ENCODE results near the gene GRID2. TPM values are rescaled to one million over a fixed set of nuclear protein-coding genes. Genes with fewer than 3 reads are reported as not detected.
A peak's percentile ranks its signal among the peaks of the same experiment; 100 is the strongest.

GRID2 gene
- total RNA-seq, 1 donor = not detected

DNA sequence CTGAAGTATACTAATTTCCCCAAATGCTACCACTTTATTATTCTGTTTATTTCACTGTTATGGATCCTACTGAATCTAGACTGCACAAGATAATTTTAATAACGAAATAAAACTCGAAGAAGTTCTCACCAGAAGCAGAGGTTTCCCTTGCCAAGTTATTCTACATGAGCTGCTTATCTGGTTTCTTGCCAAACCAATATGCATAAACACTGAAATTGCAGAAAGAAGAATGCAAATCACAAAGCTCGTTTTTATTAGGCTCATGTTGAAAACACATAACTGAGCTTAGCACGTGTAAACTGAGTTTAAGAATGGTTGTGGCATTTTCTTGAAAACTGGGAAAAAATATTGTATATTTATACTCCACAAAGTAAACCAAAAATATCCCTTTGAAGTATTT, 35.9 kb downstream of the GRID2 start:
- H3K27me3 ChIP-seq (ENCODE audit: insufficient read depth, low read length) = no peaks in the 10 kb centered on the region
- TF ChIP-seq, protein P1, sequence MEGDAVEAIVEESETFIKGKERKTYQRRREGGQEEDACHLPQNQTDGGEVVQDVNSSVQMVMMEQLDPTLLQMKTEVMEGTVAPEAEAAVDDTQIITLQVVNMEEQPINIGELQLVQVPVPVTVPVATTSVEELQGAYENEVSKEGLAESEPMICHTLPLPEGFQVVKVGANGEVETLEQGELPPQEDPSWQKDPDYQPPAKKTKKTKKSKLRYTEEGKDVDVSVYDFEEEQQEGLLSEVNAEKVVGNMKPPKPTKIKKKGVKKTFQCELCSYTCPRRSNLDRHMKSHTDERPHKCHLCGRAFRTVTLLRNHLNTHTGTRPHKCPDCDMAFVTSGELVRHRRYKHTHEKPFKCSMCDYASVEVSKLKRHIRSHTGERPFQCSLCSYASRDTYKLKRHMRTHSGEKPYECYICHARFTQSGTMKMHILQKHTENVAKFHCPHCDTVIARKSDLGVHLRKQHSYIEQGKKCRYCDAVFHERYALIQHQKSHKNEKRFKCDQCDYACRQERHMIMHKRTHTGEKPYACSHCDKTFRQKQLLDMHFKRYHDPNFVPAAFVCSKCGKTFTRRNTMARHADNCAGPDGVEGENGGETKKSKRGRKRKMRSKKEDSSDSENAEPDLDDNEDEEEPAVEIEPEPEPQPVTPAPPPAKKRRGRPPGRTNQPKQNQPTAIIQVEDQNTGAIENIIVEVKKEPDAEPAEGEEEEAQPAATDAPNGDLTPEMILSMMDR (IDR thresholded peaks at IDR 0.05; ENCODE audit: extremely low read depth, low read depth, low read length) = no peak
- DNase-seq (ENCODE audit: insufficient read length, low spot score, missing footprints) = no peak
- H2AFZ ChIP-seq (ENCODE audit: low read length) = no peak overlapping the region
- H3K79me2 ChIP-seq (ENCODE audit: insufficient read depth, low read length) = no peaks in the 10 kb centered on the region
- H3K27ac ChIP-seq (ENCODE audit: low read depth, low read length) = no peak overlapping the region
- H3K4me1 ChIP-seq (ENCODE audit: insufficient read depth, low read length) = no peaks in the 10 kb centered on the region
- no peaks in the 10 kb centered on the region for H4K20me1 ChIP-seq (ENCODE audit: insufficient read depth, low read length)
- H3K36me3 ChIP-seq (ENCODE audit: insufficient read depth, low read length) = no peaks in the 10 kb centered on the region
- no peak overlapping the region for H3K4me3 ChIP-seq (ENCODE audit: insufficient read depth, low read length)
- no peaks in the 10 kb centered on the region for H3K9me3 ChIP-seq (ENCODE audit: low read depth, low read length)
- H3K4me2 ChIP-seq (ENCODE audit: insufficient read depth, low read length) = no peak overlapping the region

DNA sequence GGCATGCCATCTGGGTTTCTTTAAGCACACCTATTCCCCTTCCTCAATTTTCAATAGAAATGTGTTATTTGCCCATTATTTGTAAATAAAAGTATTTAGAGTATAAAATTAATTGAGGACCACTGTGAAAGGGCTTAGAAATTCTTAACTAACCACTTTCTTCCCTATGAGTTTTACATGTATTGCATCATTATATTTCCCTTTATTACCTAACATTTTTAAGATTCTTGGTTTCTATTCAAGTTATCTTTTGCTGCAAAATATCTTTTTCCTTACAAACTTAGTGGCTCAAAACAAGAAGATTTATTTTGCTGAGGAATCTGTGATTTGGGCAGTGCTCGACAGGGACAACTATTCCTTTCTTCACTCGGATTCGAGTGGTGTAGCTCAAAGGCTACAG, 40.5 kb downstream of the GRID2 start:
- H3K27ac ChIP-seq (ENCODE audit: low read depth, low read length) = no peak overlapping the region
- no peaks in the 10 kb centered on the region for H3K36me3 ChIP-seq (ENCODE audit: insufficient read depth, low read length)
- H3K4me2 ChIP-seq (ENCODE audit: insufficient read depth, low read length) = no peak overlapping the region
- TF ChIP-seq, protein P1 (IDR thresholded peaks at IDR 0.05; ENCODE audit: extremely low read depth, low read depth, low read length) = no peak
- no peak overlapping the region for H2AFZ ChIP-seq (ENCODE audit: low read length)
- no peaks in the 10 kb centered on the region for H4K20me1 ChIP-seq (ENCODE audit: insufficient read depth, low read length)
- H3K4me1 ChIP-seq (ENCODE audit: insufficient read depth, low read length) = no peaks in the 10 kb centered on the region
- no peaks in the 10 kb centered on the region for H3K27me3 ChIP-seq (ENCODE audit: insufficient read depth, low read length)
- no peaks in the 10 kb centered on the region for H3K9me3 ChIP-seq (ENCODE audit: low read depth, low read length)
- no peak overlapping the region for H3K4me3 ChIP-seq (ENCODE audit: insufficient read depth, low read length)
- DNase-seq (ENCODE audit: insufficient read length, low spot score, missing footprints) = peak; percentile 8
- H3K79me2 ChIP-seq (ENCODE audit: insufficient read depth, low read length) = no peaks in the 10 kb centered on the region

DNA sequence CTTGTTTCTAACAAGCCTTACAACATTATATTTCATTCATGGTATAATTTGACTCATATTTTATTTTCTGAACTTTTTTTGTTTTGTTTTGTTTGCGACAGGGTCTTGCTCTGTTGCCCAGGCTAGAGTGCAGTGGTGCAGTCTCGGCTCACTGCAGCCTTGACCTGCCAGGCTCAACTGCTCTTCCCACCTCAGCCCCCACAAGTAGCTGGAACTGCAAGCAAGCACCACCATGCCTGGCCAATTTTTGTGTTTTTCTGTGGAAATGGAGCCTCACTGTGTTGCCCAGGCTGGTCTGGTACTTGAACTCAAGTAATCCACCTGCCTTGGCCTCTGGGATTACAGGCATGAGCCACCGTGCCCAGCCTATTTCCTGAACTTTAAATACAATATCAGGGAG, 42.5 kb downstream of the GRID2 start:
- H3K9me3 ChIP-seq (ENCODE audit: low read depth, low read length) = no peaks in the 10 kb centered on the region
- H3K4me1 ChIP-seq (ENCODE audit: insufficient read depth, low read length) = no peaks in the 10 kb centered on the region
- H3K27me3 ChIP-seq (ENCODE audit: insufficient read depth, low read length) = no peaks in the 10 kb centered on the region
- H4K20me1 ChIP-seq (ENCODE audit: insufficient read depth, low read length) = no peaks in the 10 kb centered on the region
- H2AFZ ChIP-seq (ENCODE audit: low read length) = no peak overlapping the region
- H3K4me3 ChIP-seq (ENCODE audit: insufficient read depth, low read length) = no peak overlapping the region
- no peaks in the 10 kb centered on the region for H3K36me3 ChIP-seq (ENCODE audit: insufficient read depth, low read length)
- no peak overlapping the region for H3K4me2 ChIP-seq (ENCODE audit: insufficient read depth, low read length)
- H3K27ac ChIP-seq (ENCODE audit: low read depth, low read length) = no peak overlapping the region
- no peak for DNase-seq (ENCODE audit: insufficient read length, low spot score, missing footprints)
- no peaks in the 10 kb centered on the region for H3K79me2 ChIP-seq (ENCODE audit: insufficient read depth, low read length)
- TF ChIP-seq, protein P1 (IDR thresholded peaks at IDR 0.05; ENCODE audit: extremely low read depth, low read depth, low read length) = no peak

DNA sequence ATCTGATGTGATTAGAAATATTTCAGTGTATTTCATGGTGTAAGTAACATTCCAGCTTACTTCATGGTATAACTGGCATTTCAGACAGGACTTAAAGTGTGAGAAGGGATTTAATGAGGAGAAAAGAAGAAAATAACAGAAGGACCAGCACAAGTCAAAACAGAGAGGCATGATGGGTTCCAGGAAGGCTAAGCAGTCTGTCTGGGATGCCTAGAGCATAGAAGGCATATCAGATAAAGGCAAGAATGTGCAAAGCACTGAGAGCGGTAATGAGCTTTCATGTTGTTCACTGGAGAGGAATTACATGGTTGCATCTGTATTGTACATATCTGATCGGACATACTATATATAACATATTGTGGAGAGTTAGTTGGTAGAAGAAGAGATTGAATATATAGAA, 54.2 kb downstream of the GRID2 start:
- Histone ChIP-seq H4K20me1 (ENCODE audit: insufficient read depth, low read length) (no peaks in the 10 kb centered on the region), H3K4me3 (ENCODE audit: insufficient read depth, low read length) (no peak overlapping the region), H3K4me2 (ENCODE audit: insufficient read depth, low read length) (no peak overlapping the region), H2AFZ (ENCODE audit: low read length) (no peak overlapping the region), H3K79me2 (ENCODE audit: insufficient read depth, low read length) (no peaks in the 10 kb centered on the region), H3K9me3 (ENCODE audit: low read depth, low read length) (peaks cover 1% of the 10 kb centered on the region), H3K27ac (ENCODE audit: low read depth, low read length) (no peak overlapping the region), H3K36me3 (ENCODE audit: insufficient read depth, low read length) (no peaks in the 10 kb centered on the region), H3K4me1 (ENCODE audit: insufficient read depth, low read length) (no peaks in the 10 kb centered on the region), H3K27me3 (ENCODE audit: insufficient read depth, low read length) (no peaks in the 10 kb centered on the region)
- no peak for DNase-seq (ENCODE audit: insufficient read length, low spot score, missing footprints)
- TF ChIP-seq, protein P1 (IDR thresholded peaks at IDR 0.05; ENCODE audit: extremely low read depth, low read depth, low read length) = no peak
